ENCODE data around the gene TRIP13.

TRIP13 gene

GRCh38 chr5:962801-963200, 70.1 kb downstream of the TRIP13 start:
- TF ChIP-seq CSDC2 (CRISPR knock-in tag; IDR thresholded peaks at IDR 0.05) (no peak), RARB (CRISPR knock-in tag; IDR thresholded peaks at IDR 0.05) (no peak)
- no peak for ATAC-seq

GRCh38 chr5:963310-963672, 70.6 kb downstream of the TRIP13 start:
- ATAC-seq, result no peak

GRCh38 chr5:963673-964531, 71.2 kb downstream of the TRIP13 start:
- ATAC-seq, result no peak; the same call in 1 of the 3 replicates
- TF ChIP-seq CSDC2 (CRISPR knock-in tag; IDR thresholded peaks at IDR 0.05) (no peak), ZFP3 (CRISPR knock-in tag; IDR thresholded peaks at IDR 0.05) (no peak), ISL1 (CRISPR knock-in tag; IDR thresholded peaks at IDR 0.05) (no peak), CSRNP3 (CRISPR knock-in tag; IDR thresholded peaks at IDR 0.05) (no peak), SNAI2 (CRISPR knock-in tag; IDR thresholded peaks at IDR 0.05) (no peak), ZNF565 (CRISPR knock-in tag; conservative IDR thresholded peaks at IDR 0.05; ENCODE audit: low read depth) (no peak), POU6F1 (CRISPR knock-in tag; IDR thresholded peaks at IDR 0.05; ENCODE audit: borderline replicate concordance, low read depth) (no peak), GLIS3 (CRISPR knock-in tag; IDR thresholded peaks at IDR 0.05) (no peak), BACH2 (CRISPR knock-in tag; IDR thresholded peaks at IDR 0.05; ENCODE audit: borderline replicate concordance) (no peak)

More at GRCh38 chr5:963310-963672, 70.6 kb downstream of the TRIP13 start:
- no peak for TF ChIP-seq PATZ1 (CRISPR knock-in tag; IDR thresholded peaks at IDR 0.05; ENCODE audit: borderline replicate concordance)
- no peak for TF ChIP-seq SNAI2 (CRISPR knock-in tag; IDR thresholded peaks at IDR 0.05)
- no peak for TF ChIP-seq ZFP3 (CRISPR knock-in tag; IDR thresholded peaks at IDR 0.05)
- no peak for TF ChIP-seq CSDC2 (CRISPR knock-in tag; IDR thresholded peaks at IDR 0.05)
- no peak for TF ChIP-seq TOX (CRISPR knock-in tag; IDR thresholded peaks at IDR 0.05; ENCODE audit: borderline replicate concordance)
- TF ChIP-seq PPARA (CRISPR knock-in tag; IDR thresholded peaks at IDR 0.05; ENCODE audit: borderline replicate concordance), result no peak
- no peak for TF ChIP-seq ZC3H10 (CRISPR knock-in tag; IDR thresholded peaks at IDR 0.05)
- TF ChIP-seq ARNTL (CRISPR knock-in tag; IDR thresholded peaks at IDR 0.05; ENCODE audit: borderline replicate concordance, low read depth), result no peak
- no peak for TF ChIP-seq RARB (CRISPR knock-in tag; IDR thresholded peaks at IDR 0.05)
- TF ChIP-seq ZNF70 (CRISPR knock-in tag; IDR thresholded peaks at IDR 0.05), result no peak
- no peak for TF ChIP-seq POU6F1 (CRISPR knock-in tag; IDR thresholded peaks at IDR 0.05; ENCODE audit: borderline replicate concordance, low read depth)

GRCh38 chr5:964821-965220, 72.1 kb downstream of the TRIP13 start:
- ATAC-seq, result no peak
- TF ChIP-seq CSDC2 (CRISPR knock-in tag; IDR thresholded peaks at IDR 0.05) (no peak), ARNTL (CRISPR knock-in tag; IDR thresholded peaks at IDR 0.05; ENCODE audit: borderline replicate concordance, low read depth) (no peak), CSRNP3 (CRISPR knock-in tag; IDR thresholded peaks at IDR 0.05) (no peak), ZNF565 (CRISPR knock-in tag; conservative IDR thresholded peaks at IDR 0.05; ENCODE audit: low read depth) (no peak), ZNF8 (CRISPR knock-in tag; IDR thresholded peaks at IDR 0.05) (no peak), ESRRG (CRISPR knock-in tag; IDR thresholded peaks at IDR 0.05) (no peak), ZFP3 (CRISPR knock-in tag; IDR thresholded peaks at IDR 0.05) (no peak), RARB (CRISPR knock-in tag; IDR thresholded peaks at IDR 0.05) (no peak), CREB5 (CRISPR knock-in tag; IDR thresholded peaks at IDR 0.05; ENCODE audit: low read depth) (no peak)
